ENCODE data around the gene PRSS27.
"Not testable (repeated sequence)": the region's sequence is repeated elsewhere in the genome, so short reads cannot be mapped to it uniquely, and the experiment has no call there.

Gene PRSS27

GRCh38 chr16:2707368-2708289 is 12.4 kb downstream of the PRSS27 start:
- no peak for DNase-seq

DNA sequence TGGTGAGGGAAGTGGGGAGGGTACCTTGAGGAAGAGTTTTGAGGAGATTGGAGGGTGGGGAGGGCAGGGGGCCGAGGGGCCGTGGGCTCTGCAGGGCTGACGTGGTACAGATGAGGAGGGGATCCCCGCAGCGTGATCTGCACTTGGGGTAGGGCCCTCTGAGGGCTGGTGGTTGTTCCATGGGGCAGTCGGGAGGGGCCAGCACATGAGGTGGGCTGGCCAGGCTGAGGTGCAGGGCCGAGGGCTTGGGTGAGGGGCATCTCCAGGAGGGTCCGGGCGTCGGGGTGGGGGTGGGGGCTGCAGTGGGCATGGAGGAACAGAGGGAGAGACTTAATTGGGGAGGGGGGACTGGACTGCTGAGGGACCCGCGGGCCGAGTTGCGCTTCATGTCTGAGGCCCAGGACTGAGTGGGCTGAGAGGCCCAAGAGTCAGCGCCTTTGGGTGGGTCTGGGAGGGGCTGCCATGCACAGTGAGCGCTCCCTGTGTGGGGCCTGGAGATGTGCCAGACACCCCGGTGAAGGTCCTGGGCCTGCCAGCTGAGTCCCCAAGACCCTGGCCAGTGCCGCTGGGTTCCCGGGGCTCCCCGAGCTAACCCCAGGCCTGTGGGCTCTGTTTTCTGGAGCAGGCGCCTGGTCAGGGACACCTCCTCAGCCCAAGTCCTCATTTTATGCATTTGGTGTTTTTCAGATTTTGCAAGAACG is 13.3 kb downstream of the PRSS27 start:
- DNase-seq = no peak

- DNase-seq = no peak
These were observed 13.9 kb downstream of the PRSS27 start for GRCh38 chr16:2706085-2706484.

DNA sequence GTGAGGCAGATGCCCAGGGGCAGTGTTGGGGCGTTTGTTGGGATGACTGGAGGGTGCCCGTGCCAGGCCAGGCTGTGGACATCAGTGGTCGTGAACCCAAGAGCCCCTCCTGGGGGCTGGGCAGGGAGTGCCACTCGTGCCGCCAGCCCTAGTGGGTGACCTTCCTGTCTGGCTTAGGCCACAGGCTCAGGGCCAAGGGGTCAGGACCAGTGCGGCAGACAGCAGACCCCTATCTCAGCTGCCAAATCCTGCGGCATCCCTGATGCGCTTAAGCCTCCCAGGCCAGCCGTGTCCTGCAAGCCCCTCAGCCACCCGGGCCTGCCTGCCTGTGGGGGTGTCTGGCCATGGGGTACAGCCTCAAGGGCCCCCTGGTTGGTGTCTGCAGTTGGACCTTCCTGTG is 14.7 kb downstream of the PRSS27 start:
- DNase-seq = no peak

DNA sequence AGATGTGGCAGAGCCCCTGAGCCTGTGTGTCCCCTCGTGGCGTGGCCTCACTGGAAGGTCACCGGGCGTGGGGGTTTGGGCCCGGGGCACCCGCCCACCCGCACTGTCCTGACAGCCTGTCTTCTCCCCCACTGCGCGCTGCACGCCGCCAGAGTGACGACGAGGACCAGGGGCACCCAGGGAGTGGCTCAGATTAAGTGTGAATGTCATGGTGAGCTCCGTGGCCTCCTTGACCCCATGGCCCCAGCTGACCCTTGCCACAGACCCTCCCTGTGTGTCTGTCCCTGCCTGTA is 15.1 kb downstream of the PRSS27 start:
- no peak for DNase-seq

DNA sequence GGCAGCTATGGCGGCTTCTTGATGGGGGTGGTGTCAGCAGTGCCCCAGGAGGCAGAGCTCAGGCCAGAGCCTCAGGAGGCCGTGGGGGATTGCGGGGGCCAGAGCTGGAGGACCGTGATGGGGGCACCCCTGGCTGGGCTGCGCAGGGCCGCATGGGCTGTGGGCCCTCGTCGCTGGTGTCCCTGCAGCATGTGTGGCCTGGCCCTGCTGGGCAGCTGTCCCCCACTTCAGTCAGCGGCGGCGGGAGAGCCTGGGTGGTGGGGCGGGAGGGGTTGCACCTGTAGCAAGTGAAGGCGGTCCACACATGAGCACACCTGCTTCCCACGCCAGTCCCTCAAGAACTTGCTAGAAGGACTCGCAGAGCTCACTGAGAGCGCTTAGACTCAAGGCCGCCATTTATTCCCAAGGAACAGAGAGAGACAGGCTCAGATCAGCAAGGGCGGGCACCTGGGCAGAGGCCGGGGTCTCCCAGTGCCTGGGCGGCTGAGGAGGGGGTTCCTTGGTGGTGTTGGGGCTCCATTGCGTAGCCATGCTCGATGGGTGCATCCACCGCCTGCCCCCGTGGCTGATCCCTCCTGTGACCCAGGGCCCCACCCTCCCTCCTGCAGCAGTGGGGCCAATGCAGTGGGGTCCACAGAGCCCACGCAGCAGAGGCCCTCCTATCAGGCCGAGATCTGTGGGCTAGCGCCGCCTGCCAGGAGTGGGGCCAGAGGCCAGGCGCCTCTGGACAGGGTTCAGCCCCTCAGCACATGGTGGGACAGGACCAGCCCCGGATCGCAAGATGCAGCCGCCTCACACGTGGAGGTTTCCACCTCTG is 15.7 kb downstream of the PRSS27 start:
- DNase-seq = no peak

GRCh38 chr16:2702871-2703745 is 16.9 kb downstream of the PRSS27 start:
- DNase-seq = no peak

GRCh38 chr16:2702438-2702825 is 17.6 kb downstream of the PRSS27 start:
- no peak for DNase-seq

DNA sequence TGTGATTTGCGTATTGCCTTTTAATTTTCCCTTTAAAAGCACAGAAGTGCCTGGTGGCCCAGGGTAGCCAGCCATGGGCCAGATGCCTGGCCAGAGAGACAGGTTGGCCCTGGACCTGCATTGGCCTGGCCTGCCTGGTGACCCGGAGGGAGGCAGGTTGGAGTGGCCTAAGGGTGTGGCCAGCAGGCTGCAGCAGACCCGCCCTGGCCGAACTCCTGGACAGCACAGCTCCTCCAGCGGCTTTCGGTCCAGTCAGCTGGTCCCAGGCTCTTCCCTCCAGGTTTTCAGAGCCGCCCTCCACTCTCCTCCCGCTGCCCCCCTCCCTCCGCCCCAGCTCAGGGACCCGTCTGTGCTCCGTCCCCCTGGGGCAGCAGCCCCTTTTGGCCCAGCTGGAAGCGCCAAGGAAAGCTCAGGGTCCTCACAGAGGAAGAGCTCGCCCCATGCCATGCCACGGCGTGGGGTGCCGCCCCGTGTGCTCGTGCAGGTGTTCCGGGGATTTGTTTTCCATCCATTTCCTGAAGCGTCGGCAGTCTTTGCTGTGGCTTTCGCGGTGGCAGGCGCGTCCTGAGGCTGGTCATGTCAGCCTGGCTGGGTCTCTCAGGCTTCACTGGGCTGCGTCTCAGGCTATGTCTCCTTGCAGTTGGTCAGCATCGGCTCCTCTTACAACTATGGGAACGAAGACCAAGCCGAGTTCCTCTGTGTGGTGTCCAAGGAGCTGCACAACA is 18.1 kb downstream of the PRSS27 start:
- no peak for DNase-seq

DNA sequence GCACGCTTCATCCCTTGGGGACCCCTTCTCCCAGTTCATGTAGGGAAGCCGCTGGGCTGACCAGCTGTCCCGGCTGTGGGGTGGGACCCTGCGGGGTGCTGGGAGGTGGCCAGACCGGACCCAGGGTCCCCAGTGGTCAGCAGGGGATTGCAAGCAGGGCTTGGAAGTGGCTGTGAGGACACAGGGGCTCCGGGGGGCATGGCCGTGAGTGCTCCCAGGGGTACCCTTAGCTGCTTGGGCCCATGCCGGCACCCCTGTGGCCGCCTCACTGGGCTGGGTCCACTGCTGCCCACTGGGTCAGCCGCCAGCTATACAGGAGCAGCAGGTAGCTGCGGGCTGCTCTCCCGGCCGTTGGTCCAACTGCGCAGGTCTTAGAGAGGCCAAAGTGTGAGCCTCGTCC is 18.8 kb downstream of the PRSS27 start:
- no peak for DNase-seq

- DNase-seq = no peak
These were observed 19.2 kb downstream of the PRSS27 start for GRCh38 chr16:2700786-2701185.

- DNase-seq = no peak
These were observed 20.0 kb downstream of the PRSS27 start for GRCh38 chr16:2699791-2700600.

DNA sequence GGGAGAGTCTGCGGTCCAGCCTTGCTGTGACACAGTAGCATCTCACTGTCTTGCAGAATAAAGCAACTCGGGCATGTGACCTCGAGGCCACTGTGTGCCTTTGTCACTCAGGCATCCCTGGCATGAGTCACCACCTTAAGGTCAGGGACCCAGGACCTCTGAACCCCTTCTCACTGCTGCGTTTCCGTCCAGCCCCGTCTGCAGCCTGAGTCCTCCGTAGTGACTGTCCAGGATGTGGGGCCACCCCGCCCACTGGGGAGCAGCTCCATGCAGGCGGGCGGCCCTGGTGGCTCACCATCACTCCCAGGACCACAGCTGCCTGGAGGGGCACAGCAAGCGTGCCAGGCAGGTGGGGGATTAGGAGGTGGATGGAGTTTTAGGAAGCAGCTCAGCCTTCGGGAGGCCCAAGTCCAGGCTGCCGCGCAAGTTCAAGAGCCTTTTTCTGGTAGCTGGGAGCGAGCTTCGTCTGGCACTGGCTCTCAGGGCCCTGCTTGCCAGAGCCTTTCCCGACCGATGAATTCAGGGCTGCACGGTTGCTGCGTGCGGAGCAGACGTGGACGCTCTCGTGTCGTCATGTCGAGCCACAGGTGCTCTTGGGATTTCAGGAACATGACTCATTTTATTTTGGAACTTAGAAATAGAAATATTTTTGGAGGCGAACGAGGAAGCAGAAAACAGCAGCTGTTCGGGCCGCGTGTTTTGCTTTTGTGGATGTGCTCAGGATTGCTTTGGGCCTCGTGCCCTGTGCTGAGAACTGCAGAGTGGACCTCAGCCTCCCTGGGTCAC is 20.9 kb downstream of the PRSS27 start:
- no peak for DNase-seq

GRCh38 chr16:2698103-2698870 is 21.7 kb downstream of the PRSS27 start:
- no peak for DNase-seq

- DNase-seq = no peak
These were observed 22.5 kb downstream of the PRSS27 start for GRCh38 chr16:2697401-2697948.

DNA sequence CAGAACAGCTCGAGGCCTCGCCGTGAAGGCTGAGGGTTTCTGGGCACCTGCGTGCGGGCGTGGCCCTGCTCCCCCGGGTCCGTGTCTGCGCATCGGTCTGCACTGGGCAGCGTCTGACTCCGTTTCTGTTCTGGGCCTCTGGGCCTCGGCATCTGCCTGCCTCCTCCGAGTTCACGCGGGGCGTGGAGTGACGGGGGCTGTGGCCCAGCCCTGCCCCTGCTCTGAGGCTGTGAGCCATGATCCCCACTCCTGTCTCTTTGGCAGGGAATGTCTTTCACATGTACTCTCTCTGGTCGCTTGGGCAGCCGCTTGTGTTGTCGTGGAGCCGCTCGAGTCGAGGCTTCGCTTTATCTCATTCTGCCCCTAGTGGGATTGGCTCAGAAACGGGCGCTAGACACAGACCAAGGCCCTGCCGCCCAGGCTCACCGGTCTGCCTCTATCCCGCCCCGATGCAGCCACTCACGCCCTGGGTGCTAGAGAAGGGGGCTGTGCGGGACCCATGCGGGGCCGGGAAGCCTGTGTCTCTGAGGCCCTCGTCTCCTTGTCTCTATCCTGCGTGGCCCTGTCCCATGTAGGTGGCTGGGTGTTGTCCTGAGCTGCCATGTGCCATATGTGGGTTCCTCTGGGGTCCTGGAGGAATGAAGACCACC is 23.3 kb downstream of the PRSS27 start:
- DNase-seq = not testable (repeated sequence)

DNA sequence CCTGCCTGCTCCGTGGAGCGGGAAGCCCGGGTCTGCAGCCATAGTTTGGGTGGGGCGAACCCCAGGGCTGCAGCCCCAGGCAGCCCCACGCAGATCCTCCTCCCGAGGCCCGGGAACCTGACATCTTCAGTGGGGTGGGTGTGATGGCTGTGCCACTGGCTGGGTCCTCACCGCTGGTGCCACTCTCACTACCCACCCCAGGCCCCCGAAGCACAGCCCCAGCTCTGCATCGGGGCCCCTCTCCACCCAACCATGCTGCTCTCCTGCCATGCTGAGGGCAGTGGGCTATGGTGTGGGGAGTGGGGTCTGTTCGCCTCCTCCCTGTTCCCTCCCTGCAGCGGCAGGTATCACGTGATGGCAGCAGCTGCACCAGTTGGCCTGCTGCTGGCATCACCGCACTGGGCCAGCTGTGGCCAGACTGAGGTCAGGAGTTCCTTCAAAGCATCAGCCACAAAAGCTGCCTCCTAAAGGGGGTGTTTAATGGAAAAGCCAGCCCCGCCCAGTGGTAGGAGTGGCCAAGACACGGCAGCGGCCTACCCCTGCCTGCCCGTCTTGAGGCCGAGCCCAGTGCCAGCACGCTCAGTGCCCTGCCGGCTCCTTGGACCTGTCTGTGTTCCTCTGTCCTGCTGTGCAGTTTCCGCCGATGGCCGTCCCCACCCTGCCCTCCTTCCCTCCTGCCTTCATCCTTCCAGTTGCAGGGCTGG is 26.9 kb downstream of the PRSS27 start:
- DNase-seq = no peak
